Mesenchymal stem cell (in vitro differentiated cells and primary cell): ENCODE measurements around the gene TNFRSF4.
A peak's percentile ranks its signal among the peaks of the same experiment; 100 is the strongest.

Experiments used
- DNase-seq: peaks from one replicate; pipeline ENCODE4 v3.0.0-alpha.2; 2013
- H2AFZ ChIP-seq: one replicate; pipeline ENCODE4 v1.6.1; 2013; ENCODE audit warnings: low read depth, mild to moderate bottlenecking, control low read depth, inconsistent platforms, low read length, moderate library complexity
- H2AK5ac ChIP-seq: 2 replicates; pipeline ENCODE4 v1.6.1; 2013; ENCODE audit warnings: low read length, moderate library complexity, mild to moderate bottlenecking, inconsistent platforms; ENCODE audit not compliant: severe bottlenecking
- H2BK120ac ChIP-seq: one replicate; pipeline ENCODE4 v1.6.1; 2013; ENCODE audit warnings: low read depth, mild to moderate bottlenecking, inconsistent platforms, low read length, moderate library complexity
- H2BK12ac ChIP-seq, 2 experiments: one replicate each; pipeline ENCODE4 v1.6.1; 2013; ENCODE audit warnings: inconsistent platforms in 2 of 2, low read length in 2 of 2, mild to moderate bottlenecking in 2 of 2, moderate library complexity in 2 of 2, control low read depth in 1 of 2
- H2BK15ac ChIP-seq: one replicate; pipeline ENCODE4 v1.6.1; 2013; ENCODE audit warnings: mild to moderate bottlenecking, low read depth, inconsistent platforms; ENCODE audit not compliant: poor library complexity, severe bottlenecking
- H2BK5ac ChIP-seq: 2 replicates; pipeline ENCODE4 v1.6.1; 2013; ENCODE audit warnings: low read depth, mild to moderate bottlenecking, low read length, control low read depth, inconsistent platforms; ENCODE audit not compliant: poor library complexity, severe bottlenecking
- H3K14ac ChIP-seq, 2 experiments: one replicate each; pipeline ENCODE4 v1.6.1; 2013; ENCODE audit warnings: inconsistent platforms in 2 of 2, low read length in 2 of 2, control low read depth in 1 of 2, mild to moderate bottlenecking in 1 of 2, moderate library complexity in 1 of 2
- H3K18ac ChIP-seq, 2 experiments: one replicate each; pipeline ENCODE4 v1.6.1; 2013; ENCODE audit warnings: inconsistent platforms in 2 of 2, low read length in 2 of 2, control low read depth in 1 of 2, low read depth in 1 of 2, mild to moderate bottlenecking in 1 of 2
- H3K23ac ChIP-seq, 2 experiments: one replicate each; pipeline ENCODE4 v1.6.1; 2013; ENCODE audit warnings: inconsistent platforms in 2 of 2, low read length in 2 of 2, mild to moderate bottlenecking in 2 of 2, moderate library complexity in 2 of 2, control low read depth in 1 of 2
- H3K27ac ChIP-seq: 2 replicates; pipeline ENCODE4 v1.5.1; 2013; ENCODE audit warnings: mild to moderate bottlenecking, moderate library complexity, low read length, control low read depth, inconsistent platforms; ENCODE audit not compliant: poor library complexity, severe bottlenecking
- H3K27me3 ChIP-seq, 2 experiments: 2 replicates each; pipeline versions ENCODE4 v1.6.1 to v1.7.0; 2013; ENCODE audit warnings: low read length in 2 of 2, mild to moderate bottlenecking in 2 of 2, moderate library complexity in 2 of 2, control low read depth in 1 of 2, inconsistent platforms in 1 of 2; ENCODE audit not compliant: control insufficient read depth in 1 of 2, insufficient read depth in 1 of 2
- H3K36me3 ChIP-seq, 2 experiments: 2 replicates each; pipeline versions ENCODE4 v1.6.1 to v1.7.0; 2013; ENCODE audit warnings: low read length in 2 of 2, control low read depth in 1 of 2, inconsistent platforms in 1 of 2, low read depth in 1 of 2, mild to moderate bottlenecking in 1 of 2; ENCODE audit not compliant: insufficient read depth in 2 of 2, control insufficient read depth in 1 of 2
- H3K4ac ChIP-seq, 2 experiments: one replicate each; pipeline ENCODE4 v1.6.1; 2013; ENCODE audit warnings: inconsistent platforms in 2 of 2, low read length in 2 of 2, mild to moderate bottlenecking in 2 of 2, moderate library complexity in 2 of 2, control low read depth in 1 of 2, low read depth in 1 of 2
- H3K4me1 ChIP-seq: 2 replicates; pipeline ENCODE4 v1.6.1; 2013; ENCODE audit warnings: low read depth, low read length, control low read depth; ENCODE audit not compliant: control insufficient read depth, insufficient read depth
- H3K4me2 ChIP-seq: 2 replicates; pipeline ENCODE4 v1.6.1; 2013; ENCODE audit warnings: low read length, mild to moderate bottlenecking, inconsistent platforms; ENCODE audit not compliant: poor library complexity, severe bottlenecking
- H3K4me3 ChIP-seq, 2 experiments: 2 replicates each; pipeline versions ENCODE4 v1.5.1 to v1.7.0; 2013; ENCODE audit warnings: low read length in 2 of 2, mild to moderate bottlenecking in 2 of 2, control low read depth in 1 of 2, low read depth in 1 of 2; ENCODE audit not compliant: insufficient read depth in 1 of 2
- H3K79me1 ChIP-seq: replicated peaks from 2 replicates; pipeline ENCODE4 v1.6.1; 2013; ENCODE audit warnings: mild to moderate bottlenecking, control low read depth, low read length, inconsistent platforms; ENCODE audit not compliant: poor library complexity, severe bottlenecking
- H3K9ac ChIP-seq: 2 replicates; pipeline ENCODE4 v1.7.0; 2013; ENCODE audit warnings: mild to moderate bottlenecking, low read length, moderate library complexity
- H3K9me3 ChIP-seq: 2 replicates; pipeline ENCODE4 v1.7.0; 2013; ENCODE audit warnings: mild to moderate bottlenecking, low read length; ENCODE audit not compliant: control insufficient read depth
- H4K8ac ChIP-seq: one replicate; pipeline ENCODE4 v1.6.1; 2013; ENCODE audit warnings: inconsistent platforms, mild to moderate bottlenecking, low read length, moderate library complexity
- H4K91ac ChIP-seq: one replicate; pipeline ENCODE4 v1.6.1; 2013; ENCODE audit warnings: mild to moderate bottlenecking, low read length, inconsistent platforms
- WGBS: methylation state at CpG from one replicate; pipeline ENCODE4 v1.1.7; 2013; ENCODE audit warnings: mixed read lengths; 5-methylcytosine and 5-hydroxymethylcytosine counted together

Gene TNFRSF4

DNA sequence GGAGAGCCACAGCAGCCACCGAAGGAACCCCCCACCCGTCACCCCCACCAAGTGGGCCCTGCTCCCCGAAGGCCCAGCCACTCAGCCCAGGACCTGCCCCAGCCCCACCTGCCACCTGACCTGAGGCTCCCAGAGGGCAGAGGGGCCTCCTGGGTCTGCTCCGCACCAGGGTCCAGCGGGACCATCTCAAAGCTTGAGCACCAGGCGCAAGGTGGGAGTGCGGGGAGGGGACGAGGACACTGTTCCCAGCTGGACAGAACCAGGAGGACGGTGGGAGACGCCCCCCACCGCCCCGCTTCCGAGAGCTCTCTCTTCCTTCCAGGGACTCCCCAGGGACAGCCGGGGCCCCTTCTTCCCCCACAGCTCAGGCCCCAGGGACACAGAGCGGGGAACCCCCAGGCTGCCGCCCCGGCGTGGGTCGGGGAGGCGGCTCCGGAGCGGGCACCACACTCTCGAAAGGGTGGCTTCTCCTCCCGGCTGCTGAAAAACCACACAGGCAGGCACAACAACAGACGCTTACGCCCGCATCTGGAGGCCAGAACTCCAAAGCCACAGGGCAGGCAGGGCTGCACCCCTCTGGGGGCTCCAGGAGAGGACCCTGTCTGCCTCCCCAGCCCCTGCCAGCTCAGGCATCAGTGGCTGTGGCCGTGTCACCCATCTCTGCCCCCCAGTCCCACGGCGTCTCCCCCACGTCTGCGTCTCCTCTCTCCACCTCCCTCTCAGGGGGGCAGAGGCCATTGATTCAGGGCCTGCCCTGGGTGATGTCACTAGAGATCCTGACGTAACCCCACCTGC is 42.2 kb downstream of the TNFRSF4 start:
- Histone ChIP-seq H4K8ac (no peak overlapping the region), H2BK15ac (peak overlapping the region; percentile 8), H3K4me2 (no peak overlapping the region)

DNA sequence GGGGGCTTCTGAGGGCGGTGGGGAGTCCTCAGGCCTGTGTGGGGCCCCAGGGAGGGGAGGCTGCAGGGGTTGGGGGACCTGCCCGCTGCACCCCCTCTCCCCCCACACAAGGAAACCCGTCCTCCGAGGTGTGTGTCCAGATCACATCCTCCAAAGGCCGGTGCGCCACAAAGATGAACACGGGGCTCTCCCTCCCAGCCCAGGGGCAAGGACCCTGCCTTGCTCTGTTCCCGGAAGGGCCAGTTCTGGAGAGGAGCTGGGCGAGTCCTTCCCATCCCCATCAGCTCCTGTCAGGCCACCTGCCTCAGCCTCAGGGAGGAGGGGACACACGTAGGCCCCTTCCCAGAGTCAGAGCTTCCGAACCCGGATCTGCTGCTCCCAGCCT is 42.8 kb downstream of the TNFRSF4 start:
- Histone ChIP-seq H3K27me3 (peaks cover 21 to 82% of the 10 kb centered on the region in 2 experiments), H2BK5ac (no peak overlapping the region), H3K27ac (no peak overlapping the region), H2AK5ac (peak overlapping the region; percentile 43), H3K4me1 (peaks cover 71% of the 10 kb centered on the region), H3K79me1 (peaks cover 12% of the 10 kb centered on the region), H3K4me3 (no peak overlapping the region), H3K4ac (no peak overlapping the region), H2AFZ (no peak overlapping the region), H3K4me2 (no peak overlapping the region), H2BK15ac (no peak overlapping the region), H3K9me3 (no peaks in the 10 kb centered on the region), H3K9ac (no peak overlapping the region), H3K36me3 (peaks cover 0 to 35% of the 10 kb centered on the region in 2 experiments), H3K18ac (no peak overlapping the region), H3K14ac (no peak overlapping the region), H2BK120ac (no peak overlapping the region), H4K91ac (no peak overlapping the region), H4K8ac (no peak overlapping the region), H2BK12ac (no peak overlapping the region), H3K23ac (no peak overlapping the region)
- DNase-seq, result no peak
- WGBS, result 86% methylated on average over 11 of the region's 12 CpGs

More for the DNA sequence above, 42.2 kb downstream of the TNFRSF4 start:
- peaks cover 25 to 87% of the 10 kb centered on the region in 2 experiments for H3K27me3 ChIP-seq
- no peak for DNase-seq
- H3K9ac ChIP-seq, result no peak overlapping the region
- H3K4me1 ChIP-seq, result peaks cover 69% of the 10 kb centered on the region
- no peak overlapping the region for H3K14ac ChIP-seq
- H2BK12ac ChIP-seq, result no peak overlapping the region
- no peak overlapping the region for H2BK120ac ChIP-seq
- H3K4me3 ChIP-seq, result no peak overlapping the region
- WGBS, result 92% methylated on average over 31 of the region's 33 CpGs
- H3K23ac ChIP-seq, result no peak overlapping the region
- no peak overlapping the region for H3K4ac ChIP-seq
- peak overlapping the region; percentile 43 for H2AK5ac ChIP-seq
- no peak overlapping the region for H2AFZ ChIP-seq
- no peak overlapping the region for H3K18ac ChIP-seq
- H3K36me3 ChIP-seq, result peaks cover 0 to 34% of the 10 kb centered on the region in 2 experiments
- no peak overlapping the region for H3K27ac ChIP-seq
- H2BK5ac ChIP-seq, result no peak overlapping the region
- peaks cover 12% of the 10 kb centered on the region for H3K79me1 ChIP-seq
- H3K9me3 ChIP-seq, result no peaks in the 10 kb centered on the region
- H4K91ac ChIP-seq, result no peak overlapping the region

DNA sequence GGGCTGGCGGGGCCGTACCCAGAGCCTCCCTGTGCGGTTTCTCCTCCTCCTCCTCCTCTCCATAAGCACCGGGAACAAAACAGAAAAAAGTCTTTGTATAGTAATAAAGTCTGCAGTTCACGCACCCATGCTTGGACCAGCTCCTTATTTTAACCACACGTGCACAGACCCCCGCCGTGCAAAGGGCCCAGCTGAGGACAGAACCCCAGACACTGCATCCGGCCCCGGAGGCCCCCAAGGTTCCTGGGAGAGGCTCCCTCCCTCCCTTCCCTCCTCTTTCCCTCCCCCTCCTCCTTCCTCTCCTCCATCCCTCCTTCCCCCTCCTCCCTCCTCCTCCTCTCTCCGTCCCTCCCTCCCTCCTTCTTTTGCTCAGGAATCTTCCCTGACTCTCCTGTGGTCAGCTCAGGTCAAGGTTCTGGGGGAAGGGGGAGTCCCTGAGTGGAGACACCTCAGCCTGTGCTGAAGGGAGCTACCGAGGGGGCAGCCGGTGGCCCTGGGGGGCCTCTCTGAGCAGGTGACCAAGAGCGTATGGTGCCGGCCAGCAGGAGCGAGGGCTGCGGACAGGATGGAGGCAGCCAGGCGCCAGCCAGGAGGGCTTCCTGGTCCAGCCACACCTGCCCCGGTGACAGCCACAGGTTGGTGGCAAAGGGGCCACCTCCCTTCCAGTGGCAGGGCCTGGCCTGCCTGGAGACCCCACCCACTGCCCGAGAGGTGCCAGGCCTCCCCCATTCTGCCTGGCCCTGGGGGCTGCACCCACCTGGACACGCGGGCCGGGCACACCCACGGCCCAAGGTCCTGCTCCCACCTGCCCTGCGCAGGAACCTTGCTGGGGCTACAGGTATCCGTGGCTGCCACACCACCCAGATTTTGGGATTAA is 43.5 kb downstream of the TNFRSF4 start:
- peak overlapping the region in 1 of 2 experiments; percentile 27 for H3K4me3 ChIP-seq
- no peak for DNase-seq
- peak overlapping the region; percentile 87 for H2AK5ac ChIP-seq
- no peak overlapping the region for H2BK5ac ChIP-seq
- H3K4me1 ChIP-seq, result peaks cover 74% of the 10 kb centered on the region
- peak overlapping the region; percentile 55 for H3K27ac ChIP-seq
- H3K36me3 ChIP-seq, result peaks cover 0 to 34% of the 10 kb centered on the region in 2 experiments
- no peaks in the 10 kb centered on the region for H3K9me3 ChIP-seq
- no peak overlapping the region for H4K91ac ChIP-seq
- no peak overlapping the region for H3K9ac ChIP-seq
- 67% methylated on average over 23 of the region's 26 CpGs for WGBS
- H2BK15ac ChIP-seq, result no peak overlapping the region
- H3K14ac ChIP-seq, result no peak overlapping the region
- H2AFZ ChIP-seq, result no peak overlapping the region
- peaks cover 12% of the 10 kb centered on the region for H3K79me1 ChIP-seq
- no peak overlapping the region for H3K23ac ChIP-seq
- no peak overlapping the region for H2BK12ac ChIP-seq
- H4K8ac ChIP-seq, result no peak overlapping the region
- peaks cover 18 to 82% of the 10 kb centered on the region in 2 experiments for H3K27me3 ChIP-seq
- no peak overlapping the region for H3K4ac ChIP-seq
- peak overlapping the region; percentile 40 for H3K4me2 ChIP-seq
- no peak overlapping the region for H3K18ac ChIP-seq
- no peak overlapping the region for H2BK120ac ChIP-seq
